Stimulated activated memory B cell treated with anti-CD40 and anti-IgM and Interleukin-4, amounts not matched to agents 10 μg/mL and 1 μg/mL and 100 μg/mL, for 72 hours (primary cell): ENCODE results near the gene KIAA1586.
A peak's percentile ranks its signal among the peaks of the same experiment; 100 is the strongest.
"Not testable (repeated sequence)": the region's sequence is repeated elsewhere in the genome, so short reads cannot be mapped to it uniquely, and the experiment has no call there.

Experiments
- ATAC-seq: fragments of 150-1000 bp; cut with Tn5 transposase; 2 replicates; pipeline ENCODE4 v1.10.0; 2021
- H3K27ac Mint-ChIP-seq: one replicate; pipeline ENCODE4 v1.8.0; 2022; ENCODE audit warnings: mild to moderate bottlenecking, mixed read lengths
- H3K27me3 Mint-ChIP-seq: one replicate; pipeline ENCODE4 v1.8.0; 2022; ENCODE audit warnings: mixed read lengths
- H3K36me3 Mint-ChIP-seq: one replicate; pipeline ENCODE4 v1.8.0; 2022; ENCODE audit warnings: mixed read lengths
- H3K4me1 Mint-ChIP-seq: one replicate; pipeline ENCODE4 v1.8.0; 2022; ENCODE audit warnings: mixed read lengths
- H3K4me3 Mint-ChIP-seq: one replicate; pipeline ENCODE4 v1.8.0; 2022; ENCODE audit warnings: mild to moderate bottlenecking, moderate library complexity, mixed read lengths
- H3K9me3 Mint-ChIP-seq: one replicate; pipeline ENCODE4 v1.8.0; 2022; ENCODE audit warnings: mixed read lengths

Gene KIAA1586

DNA sequence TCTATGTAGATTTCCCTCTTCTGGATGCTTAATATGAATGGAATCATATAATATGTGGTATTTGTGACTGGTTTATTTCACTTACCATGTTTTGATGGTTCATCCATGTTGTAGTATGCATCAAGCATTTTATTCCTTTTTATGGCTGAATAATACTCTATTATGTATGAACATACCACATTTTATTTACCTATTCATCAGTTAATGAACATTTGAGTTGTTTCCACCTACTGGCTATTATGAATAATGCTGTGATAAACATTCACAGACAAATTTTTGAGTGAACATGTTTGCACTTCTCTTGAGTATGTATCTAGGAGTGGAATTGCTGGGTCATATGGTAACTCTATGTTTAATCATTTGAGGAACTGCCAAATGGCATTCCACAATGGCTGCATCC lies 28.6 kb downstream of the KIAA1586 start:
- ATAC-seq = no peak
- no peaks in the 10 kb centered on the region for H3K27me3 Mint-ChIP-seq
- peaks cover 6% of the 10 kb centered on the region for H3K36me3 Mint-ChIP-seq
- H3K9me3 Mint-ChIP-seq = peaks cover 3% of the 10 kb centered on the region
- no peak overlapping the region for H3K4me3 Mint-ChIP-seq
- no peaks in the 10 kb centered on the region for H3K4me1 Mint-ChIP-seq
- H3K27ac Mint-ChIP-seq = no peak overlapping the region

DNA sequence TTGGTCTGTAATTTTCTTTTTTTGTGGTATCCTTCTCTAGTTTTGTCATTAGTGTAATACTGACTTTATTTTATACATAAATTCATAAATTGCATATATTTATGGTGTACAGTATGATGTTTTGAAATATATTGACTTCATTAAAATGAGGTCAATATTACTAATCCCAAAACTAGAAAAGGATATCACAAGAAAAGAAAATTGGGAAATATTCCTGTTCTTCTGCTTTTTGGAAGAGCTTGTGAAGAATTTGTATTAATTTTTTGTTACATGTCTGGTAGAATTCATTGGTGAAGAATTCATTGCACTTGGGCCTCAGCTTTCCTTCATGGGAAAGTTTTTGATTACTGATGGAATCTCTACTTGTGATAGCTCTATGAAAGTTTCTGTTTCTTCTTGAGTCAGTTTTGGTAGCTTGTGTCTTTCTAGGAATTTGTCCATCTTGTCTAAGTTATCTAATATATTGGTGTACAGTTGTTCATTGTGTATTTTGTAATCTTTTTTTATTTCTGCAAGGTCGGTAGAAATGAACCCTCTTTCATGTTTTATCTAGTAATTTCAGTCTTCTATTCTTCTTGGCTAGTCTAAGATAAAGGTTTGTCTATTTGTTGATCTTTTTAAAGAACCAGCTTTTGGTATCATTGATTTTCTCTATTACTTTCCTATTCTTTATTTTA lies 32.2 kb downstream of the KIAA1586 start:
- Mint-ChIP-seq H3K36me3 (peaks cover 12% of the 10 kb centered on the region), H3K9me3 (peaks cover 6% of the 10 kb centered on the region), H3K27me3 (no peaks in the 10 kb centered on the region), H3K4me3 (no peak overlapping the region), H3K4me1 (no peaks in the 10 kb centered on the region), H3K27ac (no peak overlapping the region)
- ATAC-seq = no peak

DNA sequence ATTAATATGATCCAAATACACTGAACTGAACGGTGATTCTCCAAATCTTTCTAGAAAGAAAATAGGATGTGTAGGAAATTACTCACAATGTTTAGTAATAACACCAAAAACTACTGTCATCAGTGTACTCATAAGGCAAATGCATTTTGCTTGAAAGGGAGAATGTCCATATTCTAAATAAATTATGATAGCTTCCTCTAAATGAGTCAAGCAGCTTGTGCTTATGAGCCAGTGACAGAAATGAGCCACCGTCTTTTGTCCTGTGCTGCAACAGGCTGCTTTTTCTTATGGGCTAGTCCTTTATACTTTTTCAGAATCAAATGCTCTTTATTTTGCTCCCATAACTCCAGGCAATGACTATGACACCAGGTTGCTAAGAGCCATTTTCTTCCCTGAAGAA lies 39.0 kb downstream of the KIAA1586 start:
- ATAC-seq = no peak
- Mint-ChIP-seq H3K9me3 (peaks cover under 1% of the 10 kb centered on the region), H3K4me3 (no peak overlapping the region), H3K4me1 (peaks cover 7% of the 10 kb centered on the region), H3K27me3 (no peaks in the 10 kb centered on the region), H3K36me3 (peaks cover 3% of the 10 kb centered on the region), H3K27ac (no peak overlapping the region)

DNA sequence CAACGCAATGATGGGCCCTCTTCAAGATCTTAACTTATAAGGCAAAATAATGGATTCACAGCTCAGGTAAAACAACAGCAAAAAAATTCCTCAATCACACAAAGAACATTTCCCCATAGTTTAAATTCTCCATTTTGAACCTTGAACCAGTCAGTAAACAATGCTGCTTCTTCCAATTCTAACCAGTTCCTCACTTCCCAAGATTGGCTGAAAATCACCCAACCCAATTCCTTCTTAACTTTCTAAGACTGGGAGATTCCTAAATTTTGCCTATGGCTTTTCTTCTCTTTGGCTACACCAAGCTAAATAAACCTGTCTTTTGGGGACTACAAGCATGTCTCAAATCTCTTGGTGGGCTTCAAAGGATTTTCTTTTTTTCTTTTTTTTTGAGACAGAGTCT lies 40.4 kb downstream of the KIAA1586 start:
- peaks cover 3% of the 10 kb centered on the region for H3K36me3 Mint-ChIP-seq
- no peak for ATAC-seq
- peaks cover 15% of the 10 kb centered on the region for H3K4me1 Mint-ChIP-seq
- H3K4me3 Mint-ChIP-seq = no peak overlapping the region
- H3K27ac Mint-ChIP-seq = no peak overlapping the region
- no peaks in the 10 kb centered on the region for H3K9me3 Mint-ChIP-seq
- no peaks in the 10 kb centered on the region for H3K27me3 Mint-ChIP-seq

DNA sequence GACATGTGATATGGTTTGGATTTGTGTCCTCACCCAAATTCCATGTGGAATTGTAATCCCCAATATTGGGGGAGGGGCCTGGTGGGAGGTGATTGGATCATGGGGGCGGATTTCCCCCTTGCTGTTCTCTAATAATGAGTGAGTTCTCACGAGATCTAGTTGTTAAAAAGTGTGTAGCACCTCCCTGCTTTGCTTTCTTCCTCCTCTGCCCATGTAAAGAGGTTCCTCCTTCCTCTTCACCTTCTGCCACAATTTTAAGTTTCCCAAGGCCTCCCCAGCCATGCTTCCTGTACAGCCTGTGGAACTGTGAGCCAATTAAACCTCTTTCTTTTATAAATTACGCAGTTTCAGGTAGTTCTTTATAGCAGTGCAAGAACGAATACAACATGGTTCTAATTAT lies 41.4 kb downstream of the KIAA1586 start:
- Mint-ChIP-seq H3K4me1 (peaks cover 25% of the 10 kb centered on the region), H3K27ac (no peak overlapping the region), H3K4me3 (no peak overlapping the region), H3K9me3 (no peaks in the 10 kb centered on the region), H3K36me3 (peaks cover 8% of the 10 kb centered on the region), H3K27me3 (no peaks in the 10 kb centered on the region)
- no peak for ATAC-seq

GRCh38 chr6:57089265-57089664 lies 42.8 kb downstream of the KIAA1586 start:
- Mint-ChIP-seq H3K27ac (peak overlapping the region; percentile 72), H3K27me3 (no peaks in the 10 kb centered on the region), H3K9me3 (no peaks in the 10 kb centered on the region), H3K36me3 (peaks cover 17% of the 10 kb centered on the region), H3K4me3 (peak overlapping the region; percentile 79), H3K4me1 (peaks cover 36% of the 10 kb centered on the region)
- no peak for ATAC-seq

DNA sequence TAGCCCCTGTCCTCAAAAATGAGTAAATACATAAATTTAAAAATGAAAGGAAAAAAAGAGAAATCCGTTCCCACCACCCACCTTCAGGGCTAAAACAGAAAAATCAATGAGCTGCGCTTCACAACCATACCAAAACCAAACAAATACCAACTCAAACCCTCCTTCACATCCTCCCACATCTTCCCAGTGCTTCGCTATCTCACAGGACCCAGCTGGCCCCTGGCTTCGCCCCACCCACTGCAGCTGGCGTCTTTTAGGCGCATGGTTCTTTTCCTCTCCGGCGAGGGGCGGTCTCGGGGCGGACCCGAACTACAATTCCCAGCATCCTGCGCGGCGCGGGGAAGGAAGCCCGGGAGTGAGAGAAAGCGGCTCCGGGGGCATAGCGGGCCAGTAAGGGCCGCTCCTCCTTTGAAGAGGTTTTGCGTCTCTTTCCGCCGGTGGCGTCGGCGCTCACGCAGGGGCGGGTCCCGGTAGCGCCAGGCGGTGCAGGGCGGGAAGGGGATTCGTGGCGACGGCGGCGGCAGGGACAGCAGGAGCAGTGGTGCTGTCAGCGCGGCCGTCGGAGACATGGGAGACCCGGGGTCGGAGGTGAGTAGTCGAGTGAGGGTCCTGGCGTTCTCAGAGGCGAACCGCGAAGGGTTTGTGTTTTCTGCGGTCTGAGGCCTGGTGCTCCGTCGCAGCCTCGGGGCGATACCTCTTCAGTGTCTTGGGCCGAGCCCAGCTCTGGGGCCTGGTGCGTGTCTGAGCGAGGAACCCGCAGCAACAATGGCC lies 43.4 kb downstream of the KIAA1586 start, which contains the start of gene ZNF451:
Gene ZNF451 (plus strand): TSS at position 502 of the 771 bp plus-strand sequence. CDS start 66 bp downstream, at position 568.
- H3K4me3 Mint-ChIP-seq = peak within 1 kb of the TSS; percentile 79
- H3K27me3 Mint-ChIP-seq = no peaks in the 10 kb centered on the region
- no peaks in the 10 kb centered on the region for H3K9me3 Mint-ChIP-seq
- peaks cover 36% of the 10 kb centered on the region for H3K4me1 Mint-ChIP-seq
- ATAC-seq = peak; percentile 99
- peak within 1 kb of the TSS; percentile 72 for H3K27ac Mint-ChIP-seq
- peaks cover 17% of the 10 kb centered on the region for H3K36me3 Mint-ChIP-seq

DNA sequence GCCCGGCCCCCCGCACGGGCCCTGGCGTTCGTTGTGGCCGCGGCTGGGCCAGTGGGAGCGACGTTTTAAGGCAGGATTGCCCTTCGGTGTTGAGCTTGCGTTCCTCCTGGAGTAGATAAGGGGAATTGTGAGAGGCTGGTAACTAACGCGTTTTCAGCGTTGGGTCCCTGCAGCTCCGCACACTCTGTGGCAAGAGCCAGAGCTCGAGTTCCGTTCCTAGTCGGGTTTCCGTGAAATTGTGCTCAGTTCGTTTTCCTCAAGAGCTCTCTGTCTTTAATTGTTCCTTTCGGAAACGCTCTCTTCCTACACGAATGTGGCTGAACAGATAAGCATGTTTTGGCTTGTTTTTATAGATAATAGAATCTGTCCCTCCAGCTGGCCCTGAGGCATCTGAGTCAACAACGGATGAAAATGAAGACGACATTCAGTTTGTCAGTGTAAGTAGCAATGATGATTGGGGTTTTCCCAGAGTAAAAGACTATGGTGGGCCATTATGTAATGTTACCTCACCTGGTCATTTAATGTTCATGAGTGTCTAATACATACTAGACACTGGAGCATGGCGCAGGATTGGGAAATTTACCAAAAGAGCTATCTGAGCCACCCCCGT lies 44.1 kb downstream of the KIAA1586 start:
- Mint-ChIP-seq H3K4me1 (peaks cover 39% of the 10 kb centered on the region), H3K36me3 (peaks cover 17% of the 10 kb centered on the region), H3K27ac (peak overlapping the region; percentile 72), H3K4me3 (peak overlapping the region; percentile 79)
- not testable (repeated sequence) for H3K27me3 Mint-ChIP-seq, ATAC-seq, H3K9me3 Mint-ChIP-seq

DNA sequence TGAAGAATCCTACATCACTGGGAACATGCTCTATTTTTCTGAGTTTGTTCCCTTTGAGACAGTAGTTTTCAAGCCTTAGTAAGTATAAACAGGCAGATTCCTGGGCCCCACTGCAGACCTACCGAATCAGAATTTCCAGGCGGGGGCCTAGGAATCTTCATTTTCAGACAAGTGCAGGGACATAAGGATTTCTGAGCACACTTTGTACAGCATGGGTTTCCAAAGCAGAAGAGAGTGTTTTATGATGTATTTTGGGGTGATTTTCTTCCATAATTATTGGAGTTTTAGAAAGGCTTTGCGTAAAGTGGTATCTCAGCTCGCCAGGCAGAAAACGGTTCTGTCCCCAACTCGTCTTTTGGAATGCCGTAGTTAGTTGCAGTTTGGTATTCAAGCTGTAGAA lies 44.9 kb downstream of the KIAA1586 start:
- H3K4me1 Mint-ChIP-seq = peaks cover 42% of the 10 kb centered on the region
- H3K4me3 Mint-ChIP-seq = peak overlapping the region; percentile 36
- peaks cover 17% of the 10 kb centered on the region for H3K36me3 Mint-ChIP-seq
- H3K27ac Mint-ChIP-seq, H3K27me3 Mint-ChIP-seq, H3K9me3 Mint-ChIP-seq, ATAC-seq: not testable (repeated sequence)

DNA sequence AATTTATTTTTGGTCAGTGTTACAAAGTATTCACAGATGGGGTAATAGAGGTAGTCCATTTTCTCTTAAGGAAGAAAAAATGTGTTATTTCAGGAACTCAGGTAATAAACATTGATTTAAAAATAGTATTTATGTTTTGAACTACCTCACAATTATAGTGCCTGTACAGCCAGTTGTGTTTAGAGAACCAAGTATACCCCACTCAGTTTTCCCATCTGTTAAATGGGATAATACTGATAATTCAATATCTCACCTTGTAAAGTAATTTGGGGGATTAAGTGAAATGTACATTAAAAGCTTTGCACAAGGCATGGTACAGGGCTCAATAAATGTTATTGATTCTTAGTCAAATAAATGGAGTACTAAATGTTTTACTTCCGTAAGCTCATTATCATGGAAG lies 48.2 kb downstream of the KIAA1586 start:
- Mint-ChIP-seq H3K4me1 (peaks cover 59% of the 10 kb centered on the region), H3K9me3 (no peaks in the 10 kb centered on the region), H3K27me3 (no peaks in the 10 kb centered on the region), H3K4me3 (no peak overlapping the region), H3K36me3 (peaks cover 42% of the 10 kb centered on the region), H3K27ac (no peak overlapping the region)
- ATAC-seq = no peak

DNA sequence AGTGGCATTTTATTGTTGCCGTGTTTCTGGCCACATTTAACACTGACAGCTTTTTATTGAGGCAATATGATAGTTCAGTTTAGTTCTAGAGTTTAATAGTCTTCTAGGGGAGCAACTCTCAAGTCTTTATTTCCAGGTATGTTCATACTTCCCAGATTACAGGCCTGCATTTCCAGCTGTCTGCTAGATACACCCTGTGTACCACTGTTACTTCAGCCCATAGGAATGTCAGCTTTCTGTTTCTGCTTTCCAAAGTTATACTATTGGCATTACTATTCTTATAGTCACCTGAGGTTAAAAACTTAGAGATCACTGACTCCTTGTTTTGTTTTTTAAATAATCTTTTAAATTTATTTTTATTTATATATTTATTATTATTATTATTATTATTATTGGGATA lies 51.1 kb downstream of the KIAA1586 start:
- ATAC-seq = no peak
- Mint-ChIP-seq H3K4me3 (no peak overlapping the region), H3K4me1 (peaks cover 46% of the 10 kb centered on the region), H3K9me3 (no peaks in the 10 kb centered on the region), H3K27me3 (no peaks in the 10 kb centered on the region), H3K27ac (no peak overlapping the region), H3K36me3 (peaks cover 63% of the 10 kb centered on the region)

DNA sequence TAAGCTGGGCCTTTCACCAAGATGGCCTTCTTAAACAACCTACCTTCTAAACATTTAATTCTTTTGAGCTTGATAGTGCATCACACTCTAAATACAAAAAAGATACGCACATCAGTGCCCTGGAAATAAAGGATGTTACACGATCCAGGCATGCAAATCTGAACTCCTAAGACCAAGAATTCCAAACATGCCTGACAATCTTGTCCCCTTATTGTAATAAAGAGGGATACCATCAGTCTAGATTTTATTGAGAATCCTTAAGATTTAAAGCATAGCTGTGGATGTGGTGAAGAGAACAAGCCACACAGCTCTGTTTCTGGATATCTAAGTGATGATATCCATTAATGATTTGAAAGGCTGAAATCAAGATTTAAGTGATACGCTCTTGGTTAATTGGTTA lies 56.5 kb downstream of the KIAA1586 start:
- Mint-ChIP-seq H3K36me3 (peaks cover 58% of the 10 kb centered on the region), H3K27me3 (no peaks in the 10 kb centered on the region), H3K9me3 (no peaks in the 10 kb centered on the region), H3K4me1 (peaks cover 33% of the 10 kb centered on the region), H3K27ac (no peak overlapping the region), H3K4me3 (no peak overlapping the region)
- no peak for ATAC-seq

DNA sequence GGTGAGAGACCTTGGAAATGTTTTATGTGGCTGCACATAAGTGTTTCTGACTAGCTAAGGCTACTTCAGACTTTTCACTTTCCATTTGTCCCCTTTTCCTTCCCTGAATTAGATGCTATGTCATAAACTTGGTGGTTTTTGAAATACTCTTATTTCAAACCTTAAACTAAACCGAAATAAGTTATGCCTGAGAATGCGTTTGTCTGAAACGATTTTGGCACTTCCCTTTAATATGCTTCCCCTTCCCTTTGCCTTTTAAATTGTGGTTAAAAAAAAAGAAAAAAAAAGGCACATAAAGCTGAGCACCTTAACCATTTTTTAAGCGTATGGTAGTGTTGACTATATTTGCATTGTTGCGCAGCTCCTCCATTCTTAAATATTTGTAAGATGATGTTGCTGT lies 57.8 kb downstream of the KIAA1586 start:
- no peak for ATAC-seq
- Mint-ChIP-seq H3K36me3 (peaks cover 46% of the 10 kb centered on the region), H3K27me3 (no peaks in the 10 kb centered on the region), H3K4me1 (peaks cover 39% of the 10 kb centered on the region), H3K9me3 (no peaks in the 10 kb centered on the region), H3K27ac (no peak overlapping the region), H3K4me3 (no peak overlapping the region)
